ENCODE results near the gene RIMKLB. TPM values are rescaled to one million over a fixed set of nuclear protein-coding genes. Genes with fewer than 3 reads are reported as not detected.

The RIMKLB gene
- polyA plus RNA-seq, 2 of the 4 experiments (the other 2 are of a cell fraction), result 21.0 to 43.8 TPM

- TF ChIP-seq REST (IDR thresholded peaks at IDR 0.05) (no peak), KDM5A (IDR thresholded peaks at IDR 0.05) (no peak), NFE2L2 (conservative IDR thresholded peaks at IDR 0.05; ENCODE audit: low read length) (no peak), RCOR1 (IDR thresholded peaks at IDR 0.05; ENCODE audit: low read depth, low read length) (no peak)
Observed at GRCh38 chr12:8668441-8668840, 29.4 kb upstream of the RIMKLB start (continued).

- no peak overlapping the region for H3K4me3 ChIP-seq
Observed at GRCh38 chr12:8672381-8672780, 25.4 kb upstream of the RIMKLB start.

GRCh38 chr12:8675591-8676036 lies 22.2 kb upstream of the RIMKLB start:
- ChIA-PET CTCF (interaction anchor here (0.6 to 6.8 kb wide), 5 partner anchors 10 to 988 kb away, joined by 4 to 45 read pairs (median 4); no protein-coding TSS in a partner anchor), POLR2A (no interaction called here)
- ATAC-seq (no peak), DNase-seq (ENCODE audit: low read depth in 1 of 2, low spot score in 1 of 2) (no peak), FAIRE-seq (no peak)
- 24% methylated on average over 3 of the region's 3 CpGs for WGBS (ENCODE audit: missing lambda C conversion rate)
- Histone ChIP-seq H3K27ac (no peak overlapping the region), H3K4me1 (no peaks in the 10 kb centered on the region), H3K4me2 (no peak overlapping the region), H3K4me3 (no peak overlapping the region), H3K9me3 (no peaks in the 10 kb centered on the region)
- no peak for TF ChIP-seq JUNB (IDR thresholded peaks at IDR 0.05)
- TF ChIP-seq KDM1A (IDR thresholded peaks at IDR 0.05; ENCODE audit: low read depth), result no peak
- TF ChIP-seq NFE2L2 (conservative IDR thresholded peaks at IDR 0.05; ENCODE audit: low read length), result no peak
- no peak for TF ChIP-seq PBX3 (IDR thresholded peaks at IDR 0.05)
- no peak for TF ChIP-seq HEYL (CRISPR knock-in tag; IDR thresholded peaks at IDR 0.05)
- no peak for TF ChIP-seq ESRRA (IDR thresholded peaks at IDR 0.05; ENCODE audit: borderline replicate concordance, low read length)
- TF ChIP-seq EHF (CRISPR knock-in tag; IDR thresholded peaks at IDR 0.05), result no peak
- TF ChIP-seq ZFP36 (IDR thresholded peaks at IDR 0.05; ENCODE audit: borderline replicate concordance, partially characterized antibody), result no peak
- TF ChIP-seq E2F6 (IDR thresholded peaks at IDR 0.05; ENCODE audit: borderline replicate concordance, low read depth), result no peak
- TF ChIP-seq ATOH8 (CRISPR knock-in tag; IDR thresholded peaks at IDR 0.05; ENCODE audit: low read depth), result no peak

More at GRCh38 chr12:8672381-8672780, 25.4 kb upstream of the RIMKLB start:
- Histone ChIP-seq H3K4me2 (no peak overlapping the region), H3K9me3 (no peaks in the 10 kb centered on the region), H3K4me1 (no peaks in the 10 kb centered on the region), H3K27ac (no peak overlapping the region)
- DNase-seq (ENCODE audit: low read depth in 1 of 2, low spot score in 1 of 2), result no peak
- TF ChIP-seq HOXA7 (CRISPR knock-in tag; IDR thresholded peaks at IDR 0.05), result no peak
- CTCF ChIA-PET, result interaction anchor here (0.6 to 1.9 kb wide), 5 partner anchors 9 to 765 kb away, joined by 3 to 11 read pairs (median 5); no protein-coding TSS in a partner anchor
- 72% methylated on average over 5 of the region's 5 CpGs for WGBS (ENCODE audit: missing lambda C conversion rate)
- no peak for FAIRE-seq
- ATAC-seq, result no peak
- POLR2A ChIA-PET, result no interaction called here

- 61% methylated on average over 4 of the region's 4 CpGs for WGBS (ENCODE audit: missing lambda C conversion rate)
- ATAC-seq (no peak), FAIRE-seq (no peak), DNase-seq (ENCODE audit: low read depth in 1 of 2, low spot score in 1 of 2) (no peak)
- POLR2A ChIA-PET, result no interaction called here
- Histone ChIP-seq H3K9me3 (no peaks in the 10 kb centered on the region), H3K27ac (no peak overlapping the region), H3K4me2 (no peak overlapping the region), H3K4me3 (no peak overlapping the region), H3K4me1 (peaks cover 5% of the 10 kb centered on the region; the same call in 2 of the 3 replicates)
- CTCF ChIA-PET, result interaction anchor here (0.7 to 6.8 kb wide), 7 partner anchors 9 to 373 kb away, joined by 3 to 45 read pairs (median 5); partner anchors contain the start of gene M6PR
- TF ChIP-seq RFX5 (IDR thresholded peaks at IDR 0.05) (no peak), CBX8 (IDR thresholded peaks at IDR 0.05) (no peak), EHMT2 (IDR thresholded peaks at IDR 0.05; ENCODE audit: low read depth) (no peak), MYC (IDR thresholded peaks at IDR 0.05; ENCODE audit: borderline replicate concordance, low read length) (no peak), NPAS2 (CRISPR knock-in tag; IDR thresholded peaks at IDR 0.05; ENCODE audit: borderline replicate concordance) (no peak), FOSL2 (IDR thresholded peaks at IDR 0.05) (no peak), FOSL2 (CRISPR knock-in tag; IDR thresholded peaks at IDR 0.05) (no peak), ATOH8 (CRISPR knock-in tag; IDR thresholded peaks at IDR 0.05; ENCODE audit: low read depth) (no peak), HOXB5 (CRISPR knock-in tag; IDR thresholded peaks at IDR 0.05) (no peak), ZSCAN20 (CRISPR knock-in tag; IDR thresholded peaks at IDR 0.05) (no peak), MAFK (IDR thresholded peaks at IDR 0.05; ENCODE audit: partially characterized antibody) (no peak), EP300 (IDR thresholded peaks at IDR 0.05) (no peak), CHD4 (IDR thresholded peaks at IDR 0.05; ENCODE audit: borderline replicate concordance) (no peak), MAZ (IDR thresholded peaks at IDR 0.05; ENCODE audit: borderline replicate concordance, low read depth, low read length) (no peak)
Observed at GRCh38 chr12:8676651-8677050, 21.1 kb upstream of the RIMKLB start.

Measured in A549 (cell line).